HG02884 (cell line): ENCODE data around the gene URI1.
"Not testable (repeated sequence)": the region's sequence is repeated elsewhere in the genome, so short reads cannot be mapped to it uniquely, and the experiment has no call there.

Experiments
- ATAC-seq: cut with Tn5 transposase; IDR thresholded peaks from one replicate; pipeline ENCODE4 v1.9.1; 2021; ENCODE audit warnings: mild to moderate bottlenecking, moderate library complexity; ENCODE audit not compliant: unreplicated experiment

URI1 gene

DNA sequence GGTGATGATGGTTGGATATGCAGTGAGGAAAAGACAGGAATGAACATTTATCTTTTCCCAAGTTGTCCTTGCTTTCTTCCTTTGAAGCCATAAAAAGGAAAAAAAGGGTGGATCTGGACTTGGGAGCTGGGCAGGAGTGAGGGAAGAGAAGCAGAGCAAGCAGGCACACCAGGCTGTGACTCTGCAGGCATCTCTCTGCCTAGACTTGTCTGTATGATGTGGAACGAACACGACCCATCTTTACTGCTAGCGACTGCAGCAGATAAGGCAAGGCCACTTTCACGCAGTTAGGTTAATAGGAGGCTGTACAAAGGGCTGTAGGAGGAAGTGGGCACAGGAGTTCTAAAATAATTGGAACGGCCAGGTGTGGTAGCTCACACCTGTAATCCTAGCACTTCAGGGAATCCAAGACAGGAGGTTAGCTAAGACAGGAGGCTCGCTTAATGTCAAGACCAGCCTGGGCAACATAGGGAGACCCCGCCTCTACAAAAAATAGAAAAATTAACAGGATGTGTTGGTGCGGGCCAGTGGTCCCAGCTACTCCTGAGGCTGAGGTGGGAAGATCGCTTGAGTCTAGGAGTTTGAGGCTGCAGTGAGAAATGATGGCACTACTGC, 961 bp upstream of the URI1 start:
- ATAC-seq, result no peak

DNA sequence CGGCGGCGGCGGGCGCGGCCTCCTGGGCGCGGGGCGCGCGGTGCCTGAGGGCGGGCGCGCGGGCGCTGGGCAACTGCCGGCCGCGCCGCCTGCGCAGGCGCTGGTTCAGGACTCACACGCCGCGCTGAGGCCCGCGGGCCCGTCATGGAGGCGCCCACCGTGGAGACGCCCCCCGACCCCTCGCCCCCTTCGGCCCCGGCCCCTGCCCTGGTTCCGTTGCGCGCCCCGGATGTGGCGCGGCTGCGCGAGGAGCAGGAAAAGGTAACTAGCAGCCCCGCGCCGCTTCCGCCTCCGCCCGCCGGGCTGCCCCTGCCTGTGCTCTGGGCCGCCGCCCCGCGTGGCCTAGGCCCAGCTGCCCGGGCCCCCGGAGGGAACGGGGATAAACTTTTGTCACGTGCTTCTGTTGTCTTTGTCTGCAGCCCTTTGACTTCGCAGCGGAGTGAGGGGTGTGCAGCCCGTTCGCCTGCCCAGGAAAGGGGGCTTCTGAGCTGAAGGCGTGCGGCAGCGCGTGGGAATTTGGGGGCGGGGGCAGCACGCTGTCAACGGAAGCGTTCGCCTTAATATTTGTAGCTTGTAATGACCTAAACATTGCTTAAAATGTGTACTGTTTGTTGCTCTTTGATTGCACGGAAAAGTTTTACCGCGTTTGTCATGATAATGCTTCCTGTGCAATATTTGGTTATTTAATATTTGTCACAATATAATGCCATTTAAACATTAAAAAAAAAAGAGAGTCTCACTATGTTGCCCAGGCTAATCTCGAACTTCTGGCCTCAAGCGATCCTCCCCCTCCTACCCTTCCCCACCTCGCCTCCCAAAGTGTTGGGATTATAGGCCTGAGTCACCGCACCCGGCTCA, 594 bp downstream of the URI1 start:
- ATAC-seq, result peak; percentile 61

DNA sequence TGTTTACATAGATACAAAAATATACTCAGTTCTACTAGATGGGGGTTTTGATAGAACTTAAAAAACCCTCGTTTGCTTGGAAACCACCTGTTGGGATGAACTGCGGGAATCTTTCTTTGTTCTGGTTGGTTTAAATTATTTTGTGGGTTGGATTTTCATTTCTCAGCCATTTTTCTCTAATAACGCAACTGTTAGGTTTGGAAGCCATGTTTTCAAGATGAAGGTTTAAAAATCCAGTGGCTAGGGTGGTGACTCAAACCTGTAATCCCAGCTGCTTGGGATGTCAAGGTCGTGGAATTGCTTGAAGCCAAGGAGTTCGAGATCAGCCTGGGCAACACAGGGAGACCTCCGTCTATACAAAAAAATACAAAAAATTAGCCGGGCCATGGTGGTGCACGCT, 1.6 kb downstream of the URI1 start:
- ATAC-seq, result no peak

DNA sequence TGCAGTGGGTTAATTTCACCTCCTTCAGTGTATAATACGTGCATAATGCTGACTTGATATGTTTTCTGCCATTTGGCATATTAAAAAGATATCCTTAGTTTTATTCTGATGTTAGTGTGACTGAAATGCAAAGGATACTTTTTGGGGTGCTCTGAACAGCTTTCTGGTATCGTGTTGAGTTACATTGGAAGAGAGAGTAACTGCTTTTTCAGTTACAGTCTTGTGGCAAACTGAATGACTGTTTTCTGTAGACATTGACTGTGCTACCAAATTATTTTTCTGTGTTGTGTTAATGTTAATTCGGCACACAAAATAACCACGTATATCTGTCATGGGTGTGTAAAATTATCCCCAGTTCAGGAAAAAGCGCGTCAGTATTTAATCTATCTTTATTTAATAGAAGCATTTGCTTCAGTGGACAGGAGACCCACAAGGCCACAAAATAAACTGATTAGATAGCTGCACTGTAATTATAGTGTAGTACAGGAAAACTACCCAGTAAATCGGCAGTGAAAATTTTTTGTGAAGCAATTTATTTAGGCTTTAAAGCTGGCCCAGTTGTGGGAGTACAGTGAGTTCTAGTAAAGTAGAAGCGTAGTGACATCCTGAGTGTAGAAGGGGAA, 2.5 kb downstream of the URI1 start:
- no peak for ATAC-seq

DNA sequence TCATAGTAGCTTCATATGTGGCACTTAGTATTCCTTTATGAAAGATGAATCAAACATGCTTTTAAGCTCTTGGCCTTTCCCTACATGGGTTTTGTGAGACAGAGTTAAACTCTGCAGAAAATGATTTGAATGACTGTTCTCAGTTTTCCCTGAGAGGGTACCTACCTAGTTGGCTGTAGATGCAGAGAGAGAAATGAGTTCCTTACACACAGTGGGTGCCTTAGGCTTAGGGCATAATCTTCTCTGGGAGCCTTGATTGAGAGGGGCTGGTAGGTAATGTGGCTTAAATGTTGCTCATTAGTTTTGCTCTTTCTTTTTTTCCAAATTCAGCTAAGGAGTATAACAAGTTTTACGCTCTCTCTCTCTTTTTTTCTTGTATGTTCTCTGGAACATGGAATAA, 3.0 kb downstream of the URI1 start:
- ATAC-seq, result no peak

DNA sequence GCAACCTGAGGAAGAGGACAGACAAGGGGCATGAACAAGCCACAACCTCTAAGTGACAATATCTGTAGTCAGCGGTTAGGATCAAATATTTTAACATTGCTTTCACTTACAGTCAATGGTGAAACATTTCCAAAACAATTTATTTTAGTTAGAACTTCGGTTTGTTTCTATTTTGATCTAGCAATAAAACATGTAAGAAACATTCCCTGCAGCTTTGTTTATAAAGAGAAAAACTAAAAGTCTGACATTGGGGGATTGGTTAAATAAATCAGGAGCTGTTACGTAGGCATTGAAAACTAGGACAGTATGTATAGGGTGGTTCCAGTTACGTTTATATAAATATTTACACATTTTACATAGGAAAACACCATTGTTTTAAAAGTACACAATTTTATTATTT, 3.4 kb downstream of the URI1 start:
- ATAC-seq, result no peak

DNA sequence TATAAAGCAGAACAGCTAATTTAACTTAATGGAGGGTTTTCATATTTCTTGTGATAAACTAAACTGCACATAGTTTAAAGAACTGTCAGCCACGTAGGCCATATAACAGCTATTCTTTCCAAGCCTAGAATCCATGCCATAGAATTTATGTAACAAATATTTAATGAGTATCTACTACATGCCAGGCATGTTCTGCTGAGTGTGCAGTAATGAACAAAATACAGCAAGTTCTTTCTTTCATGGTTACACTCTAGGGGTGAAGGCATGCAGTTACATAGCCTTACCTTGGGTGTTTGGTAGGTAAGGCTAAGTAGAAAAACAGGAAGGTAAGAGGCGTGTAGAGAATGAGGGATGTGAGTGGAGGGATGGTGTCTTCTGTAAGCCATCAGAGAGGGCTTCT, 4.6 kb downstream of the URI1 start:
- no peak for ATAC-seq

DNA sequence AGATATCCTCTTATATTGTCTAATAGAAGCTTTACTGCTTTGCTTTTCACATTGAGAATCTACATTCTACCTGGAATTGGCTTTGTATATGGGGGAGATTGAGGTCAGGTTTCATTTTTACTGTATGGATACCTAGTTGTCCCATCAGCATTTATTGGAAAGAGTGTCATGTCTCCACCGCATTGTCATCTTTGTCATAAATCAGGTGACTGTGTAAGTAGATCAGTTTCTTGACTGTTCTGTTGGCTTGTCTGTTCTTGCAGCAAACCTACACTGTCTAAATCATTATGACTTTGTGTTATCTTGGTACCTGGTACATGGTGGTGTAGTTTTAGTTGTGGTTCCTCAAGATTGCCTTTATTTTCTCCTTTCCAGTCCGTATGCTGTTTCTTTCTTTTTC, 5.8 kb downstream of the URI1 start:
- ATAC-seq, result no peak

DNA sequence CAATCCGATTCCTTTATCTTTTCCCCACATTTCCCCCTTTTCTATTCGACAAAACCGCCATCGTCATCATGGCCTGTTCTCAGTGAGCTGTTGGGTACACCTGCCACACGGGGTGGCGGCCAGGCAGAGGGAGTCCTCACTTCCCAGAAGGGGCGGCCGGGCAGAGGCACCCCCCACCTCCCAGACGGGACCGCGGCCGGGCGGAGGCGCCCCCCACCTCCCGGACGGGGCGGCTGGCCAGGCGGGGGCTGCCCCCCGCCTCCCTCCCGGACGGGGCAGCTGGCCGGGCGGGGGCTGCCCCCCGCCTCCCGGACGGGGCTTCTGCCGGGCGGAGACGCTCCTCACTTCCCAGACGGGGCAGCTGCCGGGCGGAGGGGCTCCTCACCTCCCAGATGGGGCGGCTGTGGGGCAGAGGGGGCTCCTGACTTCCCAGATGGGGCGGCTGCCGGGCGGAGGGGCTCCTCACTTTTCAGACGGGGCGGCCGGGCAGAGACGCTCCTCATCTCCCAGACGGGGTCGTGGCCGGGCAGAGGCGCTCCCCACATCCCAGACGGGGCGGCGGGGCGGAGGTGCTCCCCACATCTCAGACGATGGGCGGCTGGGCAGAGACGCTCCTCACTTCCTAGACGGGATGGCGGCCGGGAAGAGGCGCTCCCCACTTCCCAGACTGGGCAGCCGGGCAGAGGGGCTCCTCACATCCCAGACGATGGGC, 6.9 kb downstream of the URI1 start:
- ATAC-seq, result not testable (repeated sequence)

DNA sequence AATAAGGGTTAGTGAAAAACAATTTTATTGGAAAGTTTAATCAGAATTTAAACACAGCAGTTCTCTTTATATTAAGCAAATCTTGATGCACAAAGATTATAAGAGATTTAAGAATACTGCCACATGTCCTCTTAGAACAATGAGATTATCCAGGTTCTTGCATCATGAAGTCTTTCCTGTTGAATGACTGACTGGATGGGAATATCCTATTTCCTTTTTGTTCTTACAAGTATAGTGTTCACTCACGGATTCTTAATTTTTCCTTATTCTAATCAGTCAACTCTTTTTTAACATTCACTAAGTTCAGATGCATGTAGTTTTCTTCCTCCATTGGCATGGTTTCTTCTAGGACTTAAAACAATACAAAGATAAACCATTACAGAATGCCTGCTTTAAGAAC, 10.1 kb downstream of the URI1 start:
- ATAC-seq, result no peak

DNA sequence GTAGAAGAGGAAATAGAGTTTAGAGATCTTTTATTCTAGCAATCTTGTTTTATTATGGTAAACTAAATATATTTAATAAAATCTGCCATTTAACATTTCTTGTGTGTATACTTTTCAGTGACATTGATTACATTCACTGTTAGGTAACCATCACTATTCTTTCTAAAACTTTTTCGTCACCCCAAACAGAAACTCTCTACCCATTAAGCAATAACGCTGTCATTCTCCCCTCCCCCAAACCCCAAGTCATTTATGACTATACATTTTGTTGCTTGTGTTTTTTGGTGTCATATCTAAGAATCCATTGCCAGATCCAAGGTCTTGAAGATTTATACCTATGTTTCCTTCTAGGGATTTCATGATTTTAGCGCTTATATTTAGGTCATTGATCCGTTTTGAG, 10.6 kb downstream of the URI1 start:
- no peak for ATAC-seq

DNA sequence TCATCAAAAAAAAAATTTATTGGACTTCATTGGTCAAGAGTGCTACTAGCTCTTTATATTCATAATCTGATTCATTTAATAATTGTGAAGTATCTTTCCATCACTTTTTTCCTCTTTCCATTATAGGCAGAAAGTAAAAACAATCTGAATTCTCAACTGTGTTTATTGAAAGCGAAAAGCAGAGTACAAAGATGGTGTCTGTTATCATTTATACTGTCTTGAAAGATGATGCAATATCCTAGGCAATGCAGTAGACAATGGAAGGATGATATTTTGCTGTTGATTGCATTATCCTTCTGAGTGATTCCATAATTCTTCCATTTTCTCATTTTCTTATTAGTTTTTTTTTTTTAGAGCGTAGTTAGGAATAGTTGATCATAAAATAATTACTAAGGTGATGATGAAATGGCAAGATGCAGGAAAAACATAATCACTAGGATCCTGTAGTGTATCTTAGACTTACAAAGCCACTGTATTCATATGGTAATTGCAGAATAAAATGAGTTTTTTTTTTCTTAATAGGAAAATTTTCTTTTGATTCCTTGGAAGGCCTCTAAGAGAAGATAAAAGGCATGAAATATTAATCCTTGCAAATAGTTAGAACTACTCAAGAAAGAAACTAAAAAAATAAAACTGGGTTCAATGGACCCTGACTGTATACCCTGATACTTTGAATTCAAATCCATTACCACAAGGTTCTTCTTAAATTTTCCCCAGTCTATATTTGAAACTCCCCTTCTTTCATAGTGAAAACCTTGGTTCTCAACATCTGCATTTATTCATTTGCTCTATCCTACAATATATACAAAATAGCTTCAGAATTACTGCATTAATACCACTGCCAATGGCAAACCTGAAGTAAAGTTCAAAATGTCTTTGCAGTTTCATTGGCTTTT, 11.6 kb downstream of the URI1 start:
- no peak for ATAC-seq

DNA sequence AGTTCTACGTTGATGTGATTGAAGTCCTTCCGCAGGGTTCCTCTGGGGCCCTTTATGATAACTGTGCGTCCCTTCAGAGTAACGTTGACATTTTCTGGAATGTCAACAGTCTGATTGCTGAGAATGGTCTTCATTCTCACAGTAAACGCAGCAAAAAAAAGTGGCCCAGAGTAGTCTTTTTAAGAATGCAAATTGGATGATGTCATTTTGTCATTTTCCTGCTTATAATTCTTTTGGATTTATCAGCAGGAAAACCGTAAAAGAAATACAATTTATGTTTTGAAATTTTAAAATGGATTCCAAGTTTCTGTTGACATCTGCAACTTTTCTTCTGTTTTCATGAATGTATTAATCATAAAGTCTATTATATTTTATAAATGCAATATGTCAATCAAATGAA, 14.8 kb downstream of the URI1 start:
- no peak for ATAC-seq

DNA sequence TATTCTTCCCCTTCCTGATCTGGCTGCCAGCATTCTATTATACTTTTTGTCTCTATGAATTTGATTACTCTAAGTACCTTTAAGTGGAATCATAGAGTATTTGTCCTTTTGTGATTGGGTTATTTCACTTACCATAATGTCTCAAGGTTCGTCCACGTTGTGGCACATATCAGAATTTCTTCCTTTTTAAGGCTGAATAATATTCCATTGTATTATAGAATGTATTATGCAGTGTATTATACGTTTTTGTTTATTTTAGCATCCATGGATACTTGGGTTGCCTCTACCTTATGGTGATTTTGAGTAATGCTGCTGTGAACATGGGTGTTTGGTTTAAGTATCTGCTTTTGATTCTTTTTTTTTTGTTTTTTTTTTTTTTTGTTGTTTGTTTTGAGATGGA, 19.3 kb downstream of the URI1 start:
- no peak for ATAC-seq

DNA sequence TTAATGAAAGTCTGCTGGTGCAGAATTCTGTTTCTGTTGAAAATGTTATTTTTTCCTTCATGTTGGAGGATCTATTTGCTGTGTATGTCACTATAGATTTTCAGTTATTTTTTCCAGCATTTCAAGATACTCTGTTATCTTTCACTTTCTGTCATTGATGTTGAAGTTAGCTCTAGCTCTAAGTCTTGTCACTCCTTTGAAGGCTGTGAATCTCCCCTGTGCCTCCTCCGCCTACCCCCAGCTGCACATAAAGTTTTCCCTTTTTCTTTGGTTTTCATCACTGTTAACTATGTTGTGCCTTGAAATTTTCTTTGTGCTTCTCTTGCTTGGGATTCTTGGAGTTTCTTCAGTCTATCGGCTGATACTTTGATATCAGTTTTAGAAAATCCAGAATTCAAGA, 20.8 kb downstream of the URI1 start:
- no peak for ATAC-seq

DNA sequence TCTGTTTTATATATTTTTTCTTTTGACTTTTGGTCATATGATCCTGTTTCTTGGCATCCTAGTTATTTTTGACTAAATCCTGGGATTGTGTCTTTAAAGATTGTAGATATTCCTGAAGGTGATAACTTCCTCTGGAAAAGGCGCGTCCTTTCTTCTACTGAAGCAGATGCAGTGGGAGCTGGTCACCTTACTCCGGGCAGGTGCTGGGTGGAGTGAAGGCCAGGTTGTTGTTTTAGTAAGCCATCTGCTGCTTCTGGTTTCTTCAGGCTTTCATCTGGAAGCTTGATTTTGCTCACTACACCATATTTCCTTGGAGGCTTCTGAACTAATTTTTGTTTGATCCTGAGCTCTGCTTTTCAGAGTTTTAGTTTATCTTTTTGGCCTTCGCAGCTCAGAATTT, 21.5 kb downstream of the URI1 start:
- no peak for ATAC-seq

DNA sequence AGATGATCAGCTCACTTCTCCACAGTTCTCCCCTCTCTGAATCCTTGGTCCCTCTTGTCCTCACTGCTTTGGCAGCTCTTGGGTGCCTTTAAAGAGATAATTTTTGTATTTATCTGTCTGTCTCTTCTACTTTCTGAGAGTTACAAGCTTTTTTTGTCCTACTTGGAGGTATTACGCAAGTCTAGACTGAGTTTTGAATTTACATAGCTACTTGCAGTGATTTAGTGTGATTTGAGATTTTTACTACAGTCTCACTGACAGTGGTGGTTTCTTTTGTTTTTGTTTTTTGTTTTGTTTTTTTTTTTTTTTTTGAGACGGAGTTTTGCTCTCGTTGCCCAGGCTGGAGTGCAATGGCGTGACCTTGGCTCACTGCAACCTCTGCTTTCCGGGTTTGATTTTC, 22.1 kb downstream of the URI1 start:
- no peak for ATAC-seq

DNA sequence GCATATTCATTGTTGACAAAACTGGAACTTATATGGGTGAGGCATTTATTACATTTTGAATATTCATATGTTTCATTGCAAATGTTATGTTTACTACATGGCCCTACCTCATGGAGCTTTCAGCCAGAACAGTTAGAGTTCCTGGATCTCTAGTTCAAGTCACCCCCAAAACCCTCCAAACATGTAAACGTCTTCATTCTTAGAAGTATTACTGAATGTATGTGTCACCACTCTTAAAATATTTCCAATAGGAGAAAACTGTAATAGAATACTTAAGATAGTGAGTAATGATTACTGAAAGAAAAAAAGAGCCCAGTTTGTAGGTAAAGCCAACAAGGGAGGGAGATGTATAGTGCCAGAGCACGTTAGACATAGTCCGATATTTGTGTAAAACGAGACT, 23.5 kb downstream of the URI1 start:
- no peak for ATAC-seq

DNA sequence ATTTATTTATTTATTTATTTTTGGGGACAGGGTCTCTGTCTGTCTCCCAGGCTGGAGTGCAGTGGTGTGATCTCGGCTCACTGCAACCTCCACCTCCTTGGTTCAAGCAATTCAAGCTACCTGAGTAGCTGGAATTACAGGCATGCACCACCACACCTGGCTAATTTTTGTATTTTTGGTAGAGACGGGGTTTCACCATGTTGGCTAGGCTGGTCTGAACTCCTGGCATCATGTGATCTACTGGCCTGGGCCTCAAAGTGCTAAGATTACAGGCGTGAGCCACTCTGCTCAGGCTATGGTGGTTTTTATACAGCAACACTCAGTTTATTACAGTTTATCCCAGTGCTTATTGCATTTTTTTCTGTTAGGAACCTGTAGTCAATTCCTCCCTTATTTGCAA, 24.1 kb downstream of the URI1 start:
- not testable (repeated sequence) for ATAC-seq

DNA sequence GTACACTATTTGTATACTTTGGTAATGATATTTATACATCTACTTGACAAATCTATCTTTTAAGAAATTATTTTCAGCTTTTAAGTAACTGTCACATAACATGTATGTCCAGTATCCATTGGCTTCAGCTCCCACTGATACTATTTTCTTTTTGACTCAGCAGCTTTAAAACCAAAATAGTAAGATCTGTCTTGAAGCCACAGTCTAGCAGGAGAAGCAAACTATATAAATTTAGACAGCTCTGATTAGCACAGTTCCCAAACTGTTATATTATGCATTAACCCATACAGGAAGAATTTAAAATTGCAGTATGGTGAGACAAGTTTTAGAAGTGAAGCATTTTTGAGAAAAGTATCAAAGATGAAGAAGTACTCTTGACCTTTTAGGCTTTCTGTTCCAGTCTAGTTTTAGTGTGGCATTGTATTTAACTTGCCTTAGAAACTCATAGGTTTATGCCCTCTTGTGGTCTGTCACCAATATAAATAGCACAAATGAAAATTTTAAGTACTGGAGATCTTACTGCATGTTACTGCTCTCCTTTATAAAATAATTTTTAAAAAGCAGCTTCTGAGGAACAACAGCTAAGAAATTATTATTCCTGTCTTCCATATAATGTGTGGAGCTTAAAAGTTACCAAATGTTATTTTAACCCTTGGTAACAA, 24.7 kb downstream of the URI1 start:
- ATAC-seq, result no peak
